NCI-H345 treated with DMSO at 0.1 percent for 48 hours (cell line): ENCODE data around the gene GRID1.
"Not testable (repeated sequence)": the region's sequence is repeated elsewhere in the genome, so short reads cannot be mapped to it uniquely, and the experiment has no call there.

Experiments
- DNase-seq: peaks from one replicate; lab custom pipeline; 2025; ENCODE audit not compliant: unreplicated experiment; lab: John Stamatoyannopoulos, UW

GRID1 gene

DNA sequence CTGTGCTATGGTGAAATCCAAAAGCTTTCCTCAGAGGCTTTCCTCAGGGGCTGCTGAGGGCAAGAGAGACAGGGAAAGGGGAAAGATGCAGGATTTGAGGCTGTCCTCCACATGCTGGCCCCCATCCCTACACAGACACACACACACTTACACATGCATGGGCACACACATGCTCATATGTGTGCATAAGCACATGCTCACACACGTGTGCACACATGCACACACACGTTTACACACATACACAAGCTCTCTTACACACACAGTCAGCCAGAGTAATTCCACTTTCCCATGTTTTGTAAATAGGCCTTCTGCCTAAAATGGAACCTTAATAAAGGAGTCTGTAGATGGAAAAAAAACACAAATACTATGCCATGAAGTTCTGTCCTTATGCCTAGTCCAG lies 312.9 kb downstream of the GRID1 start:
- DNase-seq, result no peak

DNA sequence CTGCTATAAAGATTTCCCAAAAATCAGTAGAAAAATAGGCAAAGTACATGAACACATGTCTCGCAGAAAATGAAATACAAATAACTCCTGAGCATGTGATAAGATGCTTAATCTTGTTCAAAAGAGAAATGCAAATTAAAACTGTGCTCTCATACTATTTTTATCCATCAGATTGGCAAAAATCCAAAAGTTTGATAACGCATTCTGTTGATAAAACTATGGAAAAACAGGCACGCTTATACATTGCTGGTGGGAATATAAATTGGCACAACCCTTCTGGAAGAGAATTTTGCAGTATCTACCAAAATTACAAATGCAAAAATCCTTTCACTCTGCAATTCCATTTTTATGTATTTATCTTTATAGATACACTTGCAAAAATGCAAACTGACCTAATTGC lies 315.0 kb downstream of the GRID1 start:
- no peak for DNase-seq

GRCh38 chr10:86049442-86049841 lies 317.2 kb downstream of the GRID1 start:
- DNase-seq, result no peak

DNA sequence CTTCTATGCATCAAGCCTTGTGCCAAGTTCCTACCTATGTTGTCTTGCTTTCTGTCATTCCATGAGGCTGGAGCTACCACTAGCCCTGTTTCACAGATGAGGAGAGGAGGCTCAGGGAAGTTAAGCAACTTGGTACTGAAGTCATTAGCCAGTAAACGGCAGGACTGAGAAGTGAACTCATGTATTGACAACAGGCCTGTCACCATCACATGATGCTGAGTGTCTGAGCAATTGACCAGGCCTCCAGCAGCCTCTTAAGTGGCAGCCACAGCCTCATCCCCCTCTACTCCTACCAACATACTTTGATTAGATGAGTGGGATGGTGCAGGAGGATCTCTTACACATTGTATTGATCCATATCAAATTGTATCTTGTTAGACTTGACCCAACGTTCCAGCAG lies 317.6 kb downstream of the GRID1 start:
- DNase-seq, result no peak

GRCh38 chr10:86048571-86048970 lies 318.0 kb downstream of the GRID1 start:
- DNase-seq, result no peak

DNA sequence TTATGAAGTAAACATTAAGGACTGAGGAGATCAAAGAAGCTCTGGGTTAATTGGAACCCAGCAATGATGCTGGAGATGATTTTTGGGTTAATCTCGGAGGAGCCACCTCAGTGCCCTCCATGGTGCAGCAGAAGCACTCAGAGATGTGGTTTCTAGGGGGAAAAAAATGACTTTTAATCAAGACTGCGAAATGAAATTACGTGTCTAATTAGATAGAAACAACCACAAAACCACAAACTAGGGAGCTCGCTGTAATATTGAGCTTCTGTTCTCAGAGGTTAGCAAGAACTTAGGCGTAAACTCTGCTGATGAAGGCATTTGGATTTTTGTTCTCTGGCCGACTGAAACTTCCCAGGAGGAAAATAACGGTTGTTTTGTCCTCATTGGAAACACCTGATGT lies 319.0 kb downstream of the GRID1 start:
- DNase-seq, result no peak

- DNase-seq, result no peak
Observed at GRCh38 chr10:86046845-86047460, 319.6 kb downstream of the GRID1 start.

- DNase-seq, result no peak
Observed at GRCh38 chr10:86045896-86046295, 320.7 kb downstream of the GRID1 start.

DNA sequence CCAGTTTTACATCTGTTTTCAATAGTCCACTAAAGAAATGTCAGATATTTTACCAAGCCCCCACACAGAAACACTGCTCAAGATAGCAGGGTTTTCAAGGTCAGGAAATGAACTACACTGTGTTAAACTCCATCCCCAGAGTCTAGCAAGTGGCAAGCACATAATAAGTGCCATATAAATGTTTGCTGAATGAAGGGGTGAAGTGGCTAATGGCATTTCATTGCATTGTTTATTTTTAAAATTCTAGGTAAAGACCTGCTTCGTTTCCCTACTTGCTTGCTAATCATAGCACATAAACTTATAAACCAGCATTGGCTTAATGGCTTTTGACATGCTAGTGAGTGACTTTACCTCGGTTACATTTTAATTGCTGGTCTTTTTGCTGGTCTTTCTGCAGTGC lies 322.6 kb downstream of the GRID1 start:
- DNase-seq, result no peak

GRCh38 chr10:86043236-86043635 lies 323.4 kb downstream of the GRID1 start:
- no peak for DNase-seq

- no peak for DNase-seq
Observed at GRCh38 chr10:86042161-86042560, 324.4 kb downstream of the GRID1 start.

GRCh38 chr10:86041116-86041515 lies 325.5 kb downstream of the GRID1 start:
- DNase-seq, result no peak

DNA sequence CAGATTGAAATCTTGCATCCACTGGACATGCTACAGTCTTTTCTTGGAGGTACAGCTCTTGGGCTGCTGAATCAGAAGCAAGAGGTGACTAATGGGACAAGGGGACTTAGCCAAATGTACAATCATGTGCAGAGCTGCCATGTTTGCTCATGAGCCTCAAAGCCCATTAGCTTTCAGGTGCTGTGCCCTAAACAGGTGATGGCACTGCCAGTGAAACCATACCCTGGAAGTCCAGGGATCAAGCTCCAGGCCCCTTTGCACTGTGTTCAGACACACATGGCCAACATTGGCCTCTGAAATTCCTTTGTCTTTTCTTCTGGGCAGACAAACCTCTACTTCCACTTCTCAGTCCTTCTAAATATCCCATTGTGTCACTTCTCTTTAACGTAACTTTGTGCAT lies 328.2 kb downstream of the GRID1 start:
- DNase-seq, result no peak

DNA sequence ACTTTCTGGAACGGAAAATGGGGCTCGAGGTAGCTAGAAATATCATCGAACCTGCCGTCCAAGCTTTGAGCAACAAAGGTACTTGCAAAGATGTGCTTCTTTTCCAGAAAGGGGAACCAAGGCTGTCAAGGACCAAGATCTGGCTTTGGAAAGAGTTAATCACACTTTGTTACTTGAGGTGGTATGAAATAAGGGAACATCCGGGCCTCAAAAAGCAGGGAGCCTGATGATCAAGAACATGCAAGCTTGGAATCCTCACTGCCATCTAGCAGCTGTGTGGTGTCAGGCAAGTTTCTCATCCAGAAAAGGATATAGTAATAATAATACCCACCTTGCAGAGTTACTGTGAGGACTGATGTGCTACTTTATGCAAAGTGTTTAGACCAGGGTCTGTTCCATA lies 329.5 kb downstream of the GRID1 start:
- no peak for DNase-seq

DNA sequence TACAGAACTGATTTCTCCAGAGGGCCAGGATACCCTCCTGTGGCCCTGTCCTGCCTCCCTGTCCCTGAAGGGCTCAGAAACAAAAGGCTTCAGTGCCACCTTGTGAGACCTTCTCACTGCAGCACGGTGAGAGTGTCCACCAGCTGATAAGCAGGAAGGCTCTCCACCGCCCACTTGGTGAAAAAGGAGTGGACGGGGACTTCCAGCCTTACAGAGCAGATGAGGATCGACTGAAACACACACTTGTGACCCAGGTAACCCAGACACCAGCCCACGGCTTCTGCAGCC lies 330.1 kb downstream of the GRID1 start:
- no peak for DNase-seq

- no peak for DNase-seq
Observed at GRCh38 chr10:86035791-86036543, 330.6 kb downstream of the GRID1 start.

DNA sequence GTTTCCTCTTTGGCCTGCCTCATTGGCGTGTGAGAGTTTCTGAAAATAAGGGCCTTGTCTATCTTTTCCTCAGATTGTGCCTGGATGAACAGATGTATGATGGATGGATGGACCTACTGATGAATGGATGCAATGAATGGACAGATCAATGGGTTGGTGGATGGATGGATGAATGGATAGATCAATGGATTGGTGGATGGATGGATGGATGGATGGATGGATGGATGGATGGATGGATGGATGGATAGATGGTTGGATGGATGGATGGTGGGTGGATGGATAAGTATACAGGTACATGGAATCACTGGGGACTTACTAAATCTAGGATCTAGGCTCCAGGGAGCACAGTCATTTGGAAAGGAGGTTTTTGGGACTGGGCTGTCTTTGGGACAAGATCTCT lies 331.9 kb downstream of the GRID1 start:
- no peak for DNase-seq

DNA sequence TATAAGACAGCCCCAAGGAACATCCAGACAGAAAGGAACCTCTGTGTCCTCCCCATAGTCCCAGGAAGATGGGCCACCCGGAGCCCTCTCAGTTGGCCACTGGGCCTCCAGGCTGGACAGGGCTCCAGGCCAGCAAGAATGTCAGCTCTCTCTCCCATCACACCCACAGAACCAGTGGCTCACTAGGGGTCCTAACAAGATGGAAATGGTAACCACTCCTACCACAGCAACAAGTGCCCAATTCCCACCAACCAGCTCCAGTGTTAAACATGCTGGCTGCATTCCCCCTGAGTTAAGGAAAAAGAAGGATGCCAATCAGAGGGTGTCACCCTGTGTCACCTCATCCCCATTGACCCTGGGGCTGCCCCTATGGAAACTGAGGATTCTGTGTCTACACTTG lies 333.0 kb downstream of the GRID1 start:
- no peak for DNase-seq

DNA sequence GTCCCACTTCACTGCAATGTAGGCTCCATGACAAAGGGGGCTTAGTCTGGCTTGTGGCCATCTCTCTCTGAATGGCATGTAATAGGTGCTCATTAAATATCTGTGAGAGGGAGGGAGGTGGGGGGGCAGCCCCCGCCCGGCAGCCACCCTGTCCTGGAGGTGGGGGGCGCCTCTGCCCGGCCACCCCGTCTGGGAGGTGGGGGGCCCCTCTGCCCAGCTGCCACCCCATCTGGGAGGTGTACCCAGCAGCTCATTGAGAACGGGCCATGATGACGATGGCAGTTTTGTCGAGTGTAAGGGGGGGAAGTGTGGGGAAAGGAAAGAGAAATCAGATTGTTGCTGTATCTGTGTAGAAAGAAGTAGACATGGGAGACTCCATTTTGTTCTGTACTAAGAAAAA lies 334.5 kb downstream of the GRID1 start:
- DNase-seq, result not testable (repeated sequence)

- DNase-seq, result no peak
Observed at GRCh38 chr10:86030312-86030711, 336.3 kb downstream of the GRID1 start.

DNA sequence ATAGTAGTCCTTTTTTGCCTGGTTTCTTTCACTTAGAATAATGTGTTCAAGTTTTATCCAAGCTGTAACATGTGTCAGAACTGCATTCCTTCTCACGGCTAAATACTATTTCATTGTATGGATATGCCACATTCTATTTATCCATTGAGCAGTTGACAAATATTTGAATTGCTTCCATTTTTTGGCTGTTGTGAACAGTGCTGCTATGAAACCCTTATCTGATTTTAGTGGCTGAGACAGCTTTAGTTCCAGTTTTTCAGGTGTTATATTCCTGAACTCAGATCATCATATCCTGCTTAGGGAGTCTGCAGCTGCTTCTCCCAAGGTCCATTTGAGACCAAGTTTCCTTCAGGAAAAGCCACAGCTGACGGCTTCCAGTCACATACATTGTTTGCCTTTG lies 339.2 kb downstream of the GRID1 start:
- no peak for DNase-seq

DNA sequence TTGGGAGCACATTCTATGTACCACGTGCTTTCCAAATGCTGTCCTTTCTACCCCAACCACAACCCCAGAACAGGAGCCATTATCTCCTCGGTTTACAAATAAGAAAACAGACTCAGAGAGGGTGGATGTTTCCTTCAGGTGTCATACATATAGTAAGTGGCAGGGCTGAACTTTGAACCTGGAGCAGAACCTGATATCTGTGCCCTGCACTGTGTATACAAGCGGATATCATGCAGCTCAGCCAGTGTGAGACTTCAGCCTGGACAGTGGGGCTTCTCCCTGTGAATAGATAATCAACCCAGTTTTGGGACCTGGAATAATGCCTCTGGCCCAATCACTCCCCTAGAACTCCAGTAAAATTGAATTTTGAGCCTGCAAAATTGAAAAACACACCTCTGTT lies 341.1 kb downstream of the GRID1 start:
- no peak for DNase-seq
